Ovary (tissue), 3 donors: Measurements from ENCODE around the gene CPED1.

Source experiments
- CTCF ChIP-seq, 3 donors: fragments of 450-650 bp in 2 of 3; fragments of 200-600 bp in 1 of 3; IDR thresholded peaks; one replicate each; pipeline versions ENCODE4 v1.5.1 to v1.8.0; 2016 to 2022; ENCODE audit warnings: antibody characterized with exemption in 3 of 3, mild to moderate bottlenecking in 1 of 3
- POLR2A ChIP-seq: fragments of 450-650 bp; IDR thresholded peaks from one replicate; pipeline ENCODE4 v1.6.1; 2017; ENCODE audit warnings: antibody characterized with exemption, mild to moderate bottlenecking, moderate library complexity
- donor health status: DM: no; HTN: no; CAD: no.

GRCh38 chr7:121306565-121306964, 318.1 kb downstream of the CPED1 start:
- TF ChIP-seq CTCF (IDR thresholded peaks at IDR 0.05), result no peak
- TF ChIP-seq POLR2A, result no peak
